ENCODE measurements around the gene LHFPL3.

LHFPL3 gene

DNA sequence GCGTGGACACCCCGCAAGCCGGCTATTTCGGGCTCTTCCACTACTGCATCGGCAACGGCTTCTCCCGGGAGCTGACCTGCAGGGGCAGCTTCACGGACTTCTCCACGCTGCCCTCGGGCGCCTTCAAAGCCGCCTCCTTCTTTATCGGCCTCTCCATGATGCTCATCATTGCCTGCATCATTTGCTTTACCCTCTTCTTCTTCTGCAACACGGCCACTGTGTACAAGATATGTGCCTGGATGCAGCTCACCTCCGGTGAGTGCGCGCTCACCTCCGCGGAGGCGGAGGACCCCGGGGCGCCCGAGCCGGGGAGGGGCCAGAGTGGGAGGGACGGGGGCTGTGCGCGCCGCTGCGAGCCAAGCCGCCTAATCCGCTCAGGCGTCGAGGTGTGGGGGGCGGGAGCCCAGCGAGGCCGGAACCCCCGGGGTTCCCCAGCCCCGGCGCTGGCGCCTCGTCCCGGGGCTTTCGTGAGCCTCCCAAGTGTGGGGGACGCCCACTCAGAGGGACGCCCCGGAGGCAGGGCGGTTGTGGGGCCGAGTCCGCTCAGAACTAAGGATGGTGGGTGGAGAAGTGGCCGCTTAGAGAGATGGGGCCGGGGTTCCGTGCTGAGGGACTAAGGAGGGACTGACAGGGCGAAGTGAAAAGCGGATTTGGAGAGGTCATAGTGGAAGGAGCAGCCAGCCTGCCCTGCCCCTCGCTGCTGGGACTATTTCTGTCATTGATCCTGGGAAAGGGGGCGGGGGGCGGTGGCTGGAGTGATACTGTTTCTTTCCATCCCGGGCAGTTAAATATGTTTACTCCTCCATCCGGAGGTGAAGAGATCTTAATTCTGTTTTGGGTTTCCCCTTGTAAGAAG lies 795 bp downstream of the LHFPL3 start:
- Histone ChIP-seq H3K4me2 (ENCODE audit: low read length) (no peak overlapping the region), H3K79me2 (ENCODE audit: insufficient read depth, low read length) (no peaks in the 10 kb centered on the region), H3K27ac (ENCODE audit: low read depth, low read length, poor library complexity, severe bottlenecking) (no peak overlapping the region), H3K4me1 (ENCODE audit: insufficient read depth, low read length, severe bottlenecking) (no peaks in the 10 kb centered on the region), H3K27me3 (ENCODE audit: insufficient read depth, low read length) (no peaks in the 10 kb centered on the region; the same call in 1 of the 2 replicates), H3K9me3 (ENCODE audit: low read length) (no peaks in the 10 kb centered on the region), H3K9me2 (ENCODE audit: low read depth, low read length) (no peaks in the 10 kb centered on the region), H3K36me3 (ENCODE audit: insufficient read depth, low read length) (no peaks in the 10 kb centered on the region), H3K4me3 (ENCODE audit: low read depth, low read length, poor library complexity, severe bottlenecking) (no peak overlapping the region), H3K9ac (ENCODE audit: low read length) (no peak overlapping the region), H4K20me1 (ENCODE audit: insufficient read depth, low read length) (no peaks in the 10 kb centered on the region), H3F3A (ENCODE audit: insufficient read depth, low read length) (no peaks in the 10 kb centered on the region), H2AFZ (ENCODE audit: low read length) (no peak overlapping the region)
- TF ChIP-seq EZH2 (IDR thresholded peaks at IDR 0.05; ENCODE audit: borderline replicate concordance, low read length): no peak
- TF ChIP-seq, protein P1, sequence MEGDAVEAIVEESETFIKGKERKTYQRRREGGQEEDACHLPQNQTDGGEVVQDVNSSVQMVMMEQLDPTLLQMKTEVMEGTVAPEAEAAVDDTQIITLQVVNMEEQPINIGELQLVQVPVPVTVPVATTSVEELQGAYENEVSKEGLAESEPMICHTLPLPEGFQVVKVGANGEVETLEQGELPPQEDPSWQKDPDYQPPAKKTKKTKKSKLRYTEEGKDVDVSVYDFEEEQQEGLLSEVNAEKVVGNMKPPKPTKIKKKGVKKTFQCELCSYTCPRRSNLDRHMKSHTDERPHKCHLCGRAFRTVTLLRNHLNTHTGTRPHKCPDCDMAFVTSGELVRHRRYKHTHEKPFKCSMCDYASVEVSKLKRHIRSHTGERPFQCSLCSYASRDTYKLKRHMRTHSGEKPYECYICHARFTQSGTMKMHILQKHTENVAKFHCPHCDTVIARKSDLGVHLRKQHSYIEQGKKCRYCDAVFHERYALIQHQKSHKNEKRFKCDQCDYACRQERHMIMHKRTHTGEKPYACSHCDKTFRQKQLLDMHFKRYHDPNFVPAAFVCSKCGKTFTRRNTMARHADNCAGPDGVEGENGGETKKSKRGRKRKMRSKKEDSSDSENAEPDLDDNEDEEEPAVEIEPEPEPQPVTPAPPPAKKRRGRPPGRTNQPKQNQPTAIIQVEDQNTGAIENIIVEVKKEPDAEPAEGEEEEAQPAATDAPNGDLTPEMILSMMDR (IDR thresholded peaks at IDR 0.05; ENCODE audit: low read length): no peak

DNA sequence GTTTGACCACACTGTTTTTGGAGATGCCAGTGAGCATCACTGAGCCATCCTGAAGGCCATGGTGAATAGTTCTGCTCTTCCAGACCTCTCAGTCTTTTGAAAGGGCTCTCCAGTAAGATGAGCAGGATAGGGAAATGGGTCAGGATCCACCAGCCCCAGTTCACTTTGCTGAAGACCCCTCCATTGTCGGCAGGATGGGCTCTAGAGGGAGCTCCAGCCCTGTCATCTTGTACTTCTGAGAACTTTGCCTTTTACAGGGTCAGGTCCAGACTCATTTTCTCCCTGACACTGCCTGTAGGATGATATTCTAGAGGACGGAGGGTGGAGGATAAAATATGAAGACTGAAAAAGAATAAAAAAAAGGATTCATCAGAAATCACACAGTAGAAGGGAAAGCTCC lies 13.1 kb downstream of the LHFPL3 start:
- TF ChIP-seq EZH2 (IDR thresholded peaks at IDR 0.05; ENCODE audit: borderline replicate concordance, low read length): no peak
- TF ChIP-seq, protein P1 (IDR thresholded peaks at IDR 0.05; ENCODE audit: low read length): peak; percentile 55

DNA sequence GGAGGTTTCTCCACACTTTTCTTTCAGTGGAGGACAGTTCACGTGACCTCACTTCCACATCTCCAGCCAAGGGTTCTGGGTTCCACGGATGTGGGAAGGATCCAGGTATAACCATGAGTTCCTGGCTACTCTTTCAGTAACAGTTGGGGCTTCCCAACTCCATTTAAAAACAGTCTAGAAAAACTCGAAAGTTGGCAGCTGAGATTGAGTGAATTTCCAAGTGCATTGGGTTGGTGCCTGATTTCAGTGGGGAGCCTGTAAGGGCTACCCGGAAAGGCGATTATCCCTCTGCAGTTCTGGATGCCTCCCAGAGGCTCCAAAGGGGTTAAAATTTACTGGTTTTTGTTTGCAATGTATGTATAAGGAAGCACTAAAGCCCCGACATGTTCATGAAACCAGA lies 24.3 kb downstream of the LHFPL3 start:
- Histone ChIP-seq H3K79me2 (ENCODE audit: insufficient read depth, low read length) (no peaks in the 10 kb centered on the region), H3K9me3 (ENCODE audit: low read length) (no peaks in the 10 kb centered on the region), H3K4me2 (ENCODE audit: low read length) (no peak overlapping the region), H3K4me1 (ENCODE audit: insufficient read depth, low read length, severe bottlenecking) (no peaks in the 10 kb centered on the region), H3K27me3 (ENCODE audit: insufficient read depth, low read length) (no peaks in the 10 kb centered on the region; the same call in 1 of the 2 replicates), H3K9me2 (ENCODE audit: low read depth, low read length) (no peaks in the 10 kb centered on the region), H3K27ac (ENCODE audit: low read depth, low read length, poor library complexity, severe bottlenecking) (no peak overlapping the region), H4K20me1 (ENCODE audit: insufficient read depth, low read length) (no peaks in the 10 kb centered on the region), H3K4me3 (ENCODE audit: low read depth, low read length, poor library complexity, severe bottlenecking) (no peak overlapping the region), H3K9ac (ENCODE audit: low read length) (no peak overlapping the region), H2AFZ (ENCODE audit: low read length) (no peak overlapping the region), H3F3A (ENCODE audit: insufficient read depth, low read length) (no peaks in the 10 kb centered on the region), H3K36me3 (ENCODE audit: insufficient read depth, low read length) (no peaks in the 10 kb centered on the region)
- no peak for TF ChIP-seq EZH2 (IDR thresholded peaks at IDR 0.05; ENCODE audit: borderline replicate concordance, low read length)
- TF ChIP-seq, protein P1 (IDR thresholded peaks at IDR 0.05; ENCODE audit: low read length): no peak

More for the DNA sequence above, 13.1 kb downstream of the LHFPL3 start:
- no peaks in the 10 kb centered on the region for H3K36me3 ChIP-seq (ENCODE audit: insufficient read depth, low read length)
- no peak overlapping the region for H2AFZ ChIP-seq (ENCODE audit: low read length)
- no peak overlapping the region for H3K4me2 ChIP-seq (ENCODE audit: low read length)
- H3F3A ChIP-seq (ENCODE audit: insufficient read depth, low read length): no peaks in the 10 kb centered on the region
- H3K9me2 ChIP-seq (ENCODE audit: low read depth, low read length): no peaks in the 10 kb centered on the region
- H3K9ac ChIP-seq (ENCODE audit: low read length): no peak overlapping the region
- no peaks in the 10 kb centered on the region for H3K4me1 ChIP-seq (ENCODE audit: insufficient read depth, low read length, severe bottlenecking)
- H3K4me3 ChIP-seq (ENCODE audit: low read depth, low read length, poor library complexity, severe bottlenecking): no peak overlapping the region
- H3K79me2 ChIP-seq (ENCODE audit: insufficient read depth, low read length): no peaks in the 10 kb centered on the region
- H4K20me1 ChIP-seq (ENCODE audit: insufficient read depth, low read length): 0 out of 2 replicates have a peak, but pooled peaks cover 2% of the 10 kb centered on the region
- no peaks in the 10 kb centered on the region for H3K27me3 ChIP-seq (ENCODE audit: insufficient read depth, low read length)
- no peaks in the 10 kb centered on the region for H3K9me3 ChIP-seq (ENCODE audit: low read length)
- no peak overlapping the region for H3K27ac ChIP-seq (ENCODE audit: low read depth, low read length, poor library complexity, severe bottlenecking)

Measured in OCI-LY1 (cell line).